Transverse colon (tissue), 4 donors: ENCODE results near the gene RFX3. TPM values are rescaled to one million over a fixed set of nuclear protein-coding genes. Genes with fewer than 3 reads are reported as not detected.

Experiments
- DNase-seq: peaks from one replicate; pipeline ENCODE4 v3.0.0-alpha.2; 2019
- H3K27ac ChIP-seq, 4 donors: fragments of 200-600 bp; sonication (generic); 2 replicates each; pipeline ENCODE4 v1.5.1; 2016 to 2018; ENCODE audit warnings: inconsistent platforms in 4 of 4
- H3K27me3 ChIP-seq: fragments of 200-600 bp; sonication (generic); 2 replicates; pipeline ENCODE4 v1.5.1; 2017; ENCODE audit warnings: inconsistent platforms
- H3K36me3 ChIP-seq, 4 donors: fragments of 200-600 bp; sonication (generic); 2 replicates each; pipeline ENCODE4 v1.5.1; 2017 to 2019; ENCODE audit warnings: inconsistent platforms in 4 of 4
- H3K4me1 ChIP-seq, 4 donors: fragments of 200-600 bp; sonication (generic); 2 replicates each; pipeline ENCODE4 v1.5.1; 2017 to 2020; ENCODE audit warnings: inconsistent platforms in 4 of 4
- H3K4me3 ChIP-seq, 4 donors: fragments of 200-600 bp; sonication (generic); 1 replicate in 1 of 4; 2 replicates in 3 of 4; pipeline versions ENCODE4 v1.5.1 to v1.6.1; 2017 to 2019; ENCODE audit warnings: inconsistent platforms in 4 of 4
- H3K9me3 ChIP-seq, 2 donors: fragments of 200-600 bp; sonication (generic); 2 replicates each; pipeline ENCODE4 v1.5.1; 2017 to 2019; ENCODE audit warnings: inconsistent platforms in 2 of 2
- EP300 ChIP-seq: sonication (generic); formaldehyde crosslinking; IDR thresholded peaks from one replicate; pipeline ENCODE4 v1.6.1; 2017; ENCODE audit warnings: antibody characterized with exemption, low read depth
- POLR2A ChIP-seq: fragments of 450-650 bp; IDR thresholded peaks from one replicate; pipeline ENCODE4 v1.6.1; 2016; ENCODE audit warnings: antibody characterized with exemption, mild to moderate bottlenecking, moderate library complexity
- POLR2AphosphoS5 ChIP-seq, 3 donors: sonication (generic); formaldehyde crosslinking; IDR thresholded peaks; one replicate each; pipeline ENCODE4 v1.6.1; 2016; ENCODE audit warnings: antibody characterized with exemption in 3 of 3
- WGBS, 2 donors: methylation state at CpG; one replicate each; pipeline ENCODE4 v1.1.5; 2018; ENCODE audit warnings: low coverage in 1 of 2; 5-methylcytosine and 5-hydroxymethylcytosine counted together
- in situ Hi-C, 4 donors: fragments of 200-750 bp; cut with MboI; loops; one replicate each; pipeline versions ENCODE4 v1.15.0 to v1.15.1; 2017; ENCODE audit warnings: low sequenced_read_pairs in 3 of 4, low pct_ligation_motif_present in 1 of 4, low pct_unique_long_range_greater_than_20kb in 1 of 4
- intact Hi-C: fragments of 100-400 bp; cut with DNase I; formaldehyde crosslinking; loops from one replicate; pipeline ENCODE4 v1.15.1; 2023; ENCODE audit warnings: low total_unique reads
- total RNA-seq, 4 donors: library from RNA; depleted of rRNA; stranded (reverse); fragments of >200 nt; gene quantifications; one replicate each; pipeline ENCODE4 v1.1.0, GENCODE V29; 2016
- TF ChIP-seq, protein P1 (sequence below), 5 experiments: fragments of 200-600 bp in 3 of 5; fragments of 450-650 bp in 2 of 5; sonication (generic) in 3 of 5; IDR thresholded peaks; 1 replicate in 2 of 5; 2 replicates in 3 of 5; pipeline ENCODE4 v1.5.1; 2016 to 2017; ENCODE audit warnings: antibody characterized with exemption in 5 of 5, inconsistent platforms in 3 of 5, mild to moderate bottlenecking in 2 of 5, moderate library complexity in 1 of 5

The RFX3 gene
- total RNA-seq, 4 donors from 2014 or later: 3.5 to 21.9 (median 7.1) TPM

DNA sequence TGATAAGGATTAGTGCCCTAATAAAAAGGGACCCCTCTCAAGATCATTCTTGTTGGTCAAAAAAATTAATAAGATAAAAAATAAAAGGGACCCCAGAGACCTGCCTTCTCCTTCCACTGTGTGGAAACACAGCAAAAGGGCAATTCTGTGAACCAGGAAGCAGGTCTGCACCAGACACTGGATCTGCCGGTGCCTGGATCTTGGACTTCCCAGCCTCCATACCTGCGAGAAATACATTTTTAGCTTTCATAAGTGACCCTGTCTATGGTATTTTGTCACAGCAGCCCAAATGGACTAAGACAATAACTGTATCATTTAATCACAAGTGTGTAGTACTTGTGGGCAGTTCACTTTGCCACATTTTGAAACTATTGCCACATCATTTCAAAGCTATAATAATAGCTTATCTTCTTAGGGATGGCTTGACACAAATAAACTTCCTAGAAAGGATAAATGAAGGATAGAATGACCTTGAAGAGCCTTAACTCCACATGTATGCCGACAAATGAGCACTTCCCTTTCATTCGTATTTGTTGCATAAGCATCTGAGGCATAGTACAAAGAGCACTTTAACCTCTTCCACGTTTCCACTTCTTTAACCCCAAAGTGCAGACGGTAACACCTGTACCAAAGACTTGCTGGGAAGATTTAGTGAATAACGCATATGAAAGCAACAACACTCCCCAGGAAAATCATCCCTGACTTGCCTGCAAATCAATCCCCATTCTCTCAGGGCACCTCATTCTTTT is 336.5 kb downstream of the RFX3 start:
- Histone ChIP-seq H3K27ac (no peak overlapping the region), H3K4me1 (no peaks in the 10 kb centered on the region), H3K9me3 (no peaks in the 10 kb centered on the region), H3K36me3 (no peaks in the 10 kb centered on the region), H3K4me3 (no peak overlapping the region), H3K27me3 (no peaks in the 10 kb centered on the region)
- DNase-seq: no peak
- TF ChIP-seq POLR2AphosphoS5 (IDR thresholded peaks at IDR 0.05): no peak
- TF ChIP-seq, protein P1, sequence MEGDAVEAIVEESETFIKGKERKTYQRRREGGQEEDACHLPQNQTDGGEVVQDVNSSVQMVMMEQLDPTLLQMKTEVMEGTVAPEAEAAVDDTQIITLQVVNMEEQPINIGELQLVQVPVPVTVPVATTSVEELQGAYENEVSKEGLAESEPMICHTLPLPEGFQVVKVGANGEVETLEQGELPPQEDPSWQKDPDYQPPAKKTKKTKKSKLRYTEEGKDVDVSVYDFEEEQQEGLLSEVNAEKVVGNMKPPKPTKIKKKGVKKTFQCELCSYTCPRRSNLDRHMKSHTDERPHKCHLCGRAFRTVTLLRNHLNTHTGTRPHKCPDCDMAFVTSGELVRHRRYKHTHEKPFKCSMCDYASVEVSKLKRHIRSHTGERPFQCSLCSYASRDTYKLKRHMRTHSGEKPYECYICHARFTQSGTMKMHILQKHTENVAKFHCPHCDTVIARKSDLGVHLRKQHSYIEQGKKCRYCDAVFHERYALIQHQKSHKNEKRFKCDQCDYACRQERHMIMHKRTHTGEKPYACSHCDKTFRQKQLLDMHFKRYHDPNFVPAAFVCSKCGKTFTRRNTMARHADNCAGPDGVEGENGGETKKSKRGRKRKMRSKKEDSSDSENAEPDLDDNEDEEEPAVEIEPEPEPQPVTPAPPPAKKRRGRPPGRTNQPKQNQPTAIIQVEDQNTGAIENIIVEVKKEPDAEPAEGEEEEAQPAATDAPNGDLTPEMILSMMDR (IDR thresholded peaks at IDR 0.05): no peak
- no peak for TF ChIP-seq EP300
- TF ChIP-seq POLR2A: no peak
- 76 to 87% methylated on average over 6 to 7 of the region's 7 CpGs for WGBS, 2 donors
- intact Hi-C loops (no loop called here), in situ Hi-C loops (loop anchor here in 3 of 4 donors (10.0 to 25.0 kb wide), 2 partner anchors 324 to 327 kb away; no protein-coding TSS in a partner anchor)

DNA sequence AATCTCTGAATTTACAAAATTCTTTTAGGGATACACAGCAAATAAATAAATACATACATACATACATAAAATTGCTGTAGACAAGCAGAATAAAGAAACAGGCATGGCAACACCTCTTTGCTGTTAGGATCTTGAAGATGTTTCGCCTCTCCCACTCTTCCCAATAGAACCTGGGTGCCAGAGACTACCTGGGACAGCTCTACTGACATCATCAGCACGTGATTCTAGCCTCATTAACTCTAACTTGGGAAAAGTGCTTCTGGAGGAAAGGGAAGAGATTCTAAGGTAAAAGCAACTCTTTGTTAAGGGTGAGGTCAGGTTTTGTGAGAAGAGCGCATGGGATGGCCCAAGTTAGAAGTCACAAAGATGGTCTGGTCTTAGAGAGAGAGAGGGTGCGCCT is 339.1 kb downstream of the RFX3 start:
- peaks cover 18% of the 10 kb centered on the region for H3K27me3 ChIP-seq
- H3K9me3 ChIP-seq: no peaks in the 10 kb centered on the region
- 75 to 77% methylated on average over 4 of the region's 4 CpGs for WGBS, 2 donors
- TF ChIP-seq POLR2A (no peak), EP300 (no peak), POLR2AphosphoS5 (IDR thresholded peaks at IDR 0.05) (no peak)
- TF ChIP-seq, protein P1 (IDR thresholded peaks at IDR 0.05): no peak
- intact Hi-C loops: no loop called here
- no peaks in the 10 kb centered on the region for H3K36me3 ChIP-seq
- H3K4me1 ChIP-seq: no peaks in the 10 kb centered on the region
- DNase-seq: no peak
- H3K27ac ChIP-seq: no peak overlapping the region
- in situ Hi-C loops: loop anchor here in 3 of 4 donors (10.0 to 25.0 kb wide), 2 partner anchors 322 to 324 kb away; no protein-coding TSS in a partner anchor
- H3K4me3 ChIP-seq: no peak overlapping the region

DNA sequence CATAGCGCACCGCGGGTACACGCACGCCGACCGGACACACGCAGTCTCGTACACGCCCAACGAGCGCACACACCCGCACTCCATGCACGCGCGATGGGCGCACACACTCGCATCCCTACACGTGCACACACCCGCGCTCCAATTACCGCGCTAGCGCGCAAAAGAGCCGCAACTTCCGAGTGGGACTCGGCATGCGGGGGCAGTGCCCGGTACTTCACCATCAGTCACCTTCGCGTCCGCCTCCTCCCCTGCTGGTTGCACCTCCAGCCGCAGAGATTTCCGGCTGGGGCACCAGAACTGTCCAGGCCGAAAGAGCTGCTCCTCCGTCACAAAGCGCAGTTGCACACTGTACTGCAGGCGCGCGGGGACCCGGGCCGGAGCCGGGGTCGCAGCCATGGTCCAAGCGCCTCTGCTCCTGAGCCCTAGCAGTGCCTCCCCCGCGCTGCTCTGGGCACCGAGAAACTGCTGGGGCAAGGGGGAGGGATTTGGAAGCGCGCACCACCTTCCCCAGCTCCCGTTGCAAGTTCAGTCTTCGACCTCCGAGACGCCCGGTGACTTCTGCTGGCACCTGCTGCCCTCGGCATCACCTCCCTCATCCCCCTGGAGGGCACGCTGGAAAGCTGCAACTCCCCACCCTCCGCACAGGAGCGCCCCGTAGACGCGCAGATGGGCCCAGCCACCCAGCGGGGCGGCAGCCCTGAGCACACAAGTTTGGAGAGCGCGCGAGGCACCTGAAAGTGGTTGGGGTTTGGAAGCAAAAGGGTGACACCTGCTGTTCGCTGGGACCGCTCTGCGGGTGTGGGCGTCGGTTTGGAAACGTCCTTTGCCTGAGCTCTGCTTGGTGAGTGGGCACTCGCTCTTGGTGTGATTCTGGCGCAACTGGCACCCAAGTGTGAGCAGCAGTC is 344.5 kb downstream of the RFX3 start:
- in situ Hi-C loops: loop anchor here in 3 of 4 donors (10.0 to 25.0 kb wide), 2 partner anchors 316 to 319 kb away; no protein-coding TSS in a partner anchor
- Histone ChIP-seq H3K9me3 (no peaks in the 10 kb centered on the region), H3K36me3 (no peaks in the 10 kb centered on the region), H3K4me1 (peaks cover 0 to 23% (median 15%) of the 10 kb centered on the region in 4 donors), H3K27ac (no peak overlapping the region), H3K4me3 (peak overlapping the region in 2 of 4 donors; percentile 16 to 32), H3K27me3 (peaks cover 35% of the 10 kb centered on the region)
- 5% methylated on average over 73 of the region's 76 CpGs; no CpG with 5 or more reads in 1 of the 2 donors for WGBS, 2 donors
- TF ChIP-seq POLR2A: no peak
- TF ChIP-seq EP300: no peak
- no peak for TF ChIP-seq POLR2AphosphoS5 (IDR thresholded peaks at IDR 0.05)
- TF ChIP-seq, protein P1 (IDR thresholded peaks at IDR 0.05): peak; percentile 18 to 32 (median 27)
- intact Hi-C loops: loop anchor here (5.0 kb wide), 1 partner anchor 319 kb away; no protein-coding TSS in a partner anchor
- peak; percentile 54 for DNase-seq

DNA sequence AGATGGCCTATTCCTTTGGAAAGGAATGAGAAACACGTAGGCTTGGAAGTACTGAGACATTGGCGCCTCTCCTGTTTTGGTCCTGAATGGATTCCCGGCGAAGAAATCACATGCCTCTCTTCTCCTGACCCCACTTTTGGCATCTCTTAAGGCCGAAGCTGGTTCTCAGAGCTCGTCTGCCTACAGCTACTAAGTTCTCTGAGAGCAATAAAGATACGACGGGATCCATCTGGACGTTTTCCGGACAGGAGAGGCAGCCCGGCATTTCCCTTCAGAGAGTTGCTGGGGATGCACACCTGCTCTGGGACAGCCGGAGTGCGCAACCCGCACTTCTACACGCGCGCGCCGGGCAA is 345.1 kb downstream of the RFX3 start:
- no peak for DNase-seq
- Histone ChIP-seq H3K36me3 (no peaks in the 10 kb centered on the region), H3K27ac (no peak overlapping the region), H3K27me3 (peaks cover 35% of the 10 kb centered on the region), H3K4me3 (peak overlapping the region in 2 of 4 donors; percentile 16 to 32), H3K9me3 (no peaks in the 10 kb centered on the region), H3K4me1 (peaks cover 0 to 23% (median 15%) of the 10 kb centered on the region in 4 donors)
- WGBS, 2 donors: 33% methylated on average over 19 of the region's 19 CpGs; no CpG with 5 or more reads in 1 of the 2 donors
- in situ Hi-C loops: loop anchor here in 3 of 4 donors (10.0 to 25.0 kb wide), 2 partner anchors 316 to 318 kb away; no protein-coding TSS in a partner anchor
- intact Hi-C loops: loop anchor here (5.0 kb wide), 1 partner anchor 318 kb away; no protein-coding TSS in a partner anchor
- no peak for TF ChIP-seq POLR2A
- TF ChIP-seq, protein P1 (IDR thresholded peaks at IDR 0.05): no peak
- TF ChIP-seq POLR2AphosphoS5 (IDR thresholded peaks at IDR 0.05): no peak
- no peak for TF ChIP-seq EP300
